K562 (cell line): ENCODE data around the gene ZDHHC8. TPM values are rescaled to one million over a fixed set of nuclear protein-coding genes. Genes with fewer than 3 reads are reported as not detected.

Experiments used
- CCNT2 ChIP-seq: IDR thresholded peaks from 2 replicates; pipeline ENCODE4 v1.6.1; 2011; ENCODE audit warnings: borderline replicate concordance, low read depth, mild to moderate bottlenecking, moderate library complexity, mixed read lengths, low read length; ENCODE audit not compliant: insufficient read length; ENCODE audit errors: extremely low read depth
- CTCF ChIP-seq, 3 experiments: IDR thresholded peaks in 2 of 3; conservative IDR thresholded peaks in 1 of 3; 2 replicates each; pipeline ENCODE4 v1.5.1; 2011 to 2012; ENCODE audit warnings: low read length in 3 of 3, mild to moderate bottlenecking in 3 of 3, control low read depth in 2 of 3, improper control_type of control experiment in 1 of 3, inconsistent platforms in 1 of 3, low read depth in 1 of 3, mixed read lengths in 1 of 3, moderate library complexity in 1 of 3; ENCODE audit not compliant: insufficient read depth in 2 of 3
- DNMT1 ChIP-seq: fragments of 450-650 bp; IDR thresholded peaks from 2 replicates; pipeline ENCODE4 v1.6.1; 2016; ENCODE audit warnings: antibody characterized with exemption, mild to moderate bottlenecking
- E2F5 ChIP-seq: sonication (generic); formaldehyde crosslinking; IDR thresholded peaks from 2 replicates; pipeline ENCODE4 v1.8.0; 2022; ENCODE audit warnings: mild to moderate bottlenecking, missing genetic modification reagents
- FOXK1 ChIP-seq: sonication (generic); formaldehyde crosslinking; IDR thresholded peaks from 2 replicates; pipeline ENCODE4 v1.8.0; 2022; ENCODE audit warnings: missing genetic modification reagents, mild to moderate bottlenecking, borderline replicate concordance
- HNRNPL ChIP-seq: fragments of 200-400 bp; formaldehyde crosslinking; IDR thresholded peaks from 2 replicates; pipeline ENCODE4 v1.6.1; 2017; ENCODE audit warnings: low read depth, mild to moderate bottlenecking, low read length
- NRF1 ChIP-seq, 2 experiments: fragments of 450-650 bp; IDR thresholded peaks in 1 of 2; conservative IDR thresholded peaks in 1 of 2; 2 replicates each; pipeline ENCODE4 v1.6.1; 2014; ENCODE audit warnings: mild to moderate bottlenecking in 2 of 2
- PHF21A ChIP-seq: fragments of 450-650 bp; IDR thresholded peaks from 2 replicates; pipeline ENCODE4 v1.6.1; 2017; ENCODE audit warnings: low read depth, borderline replicate concordance
- POLR2G ChIP-seq: fragments of 200-400 bp; formaldehyde crosslinking; IDR thresholded peaks from 2 replicates; pipeline ENCODE4 v1.6.1; 2017; ENCODE audit warnings: low read depth, mild to moderate bottlenecking, antibody characterized with exemption, low read length, moderate library complexity
- SETDB1 ChIP-seq: IDR thresholded peaks from one replicate; pipeline ENCODE4 v1.6.1; 2012; ENCODE audit warnings: low read length, control low read depth, inconsistent platforms
- THRA ChIP-seq: fragments of 450-650 bp; IDR thresholded peaks from 2 replicates; pipeline ENCODE4 v1.6.1; 2017; ENCODE audit warnings: mild to moderate bottlenecking, moderate library complexity
- YY1 ChIP-seq, 3 experiments: IDR thresholded peaks; 2 replicates each; pipeline ENCODE4 v1.6.1; 2011; ENCODE audit warnings: low read length in 2 of 3, mild to moderate bottlenecking in 2 of 3, moderate library complexity in 2 of 3, borderline replicate concordance in 1 of 3, control low read depth in 1 of 3, low read depth in 1 of 3; ENCODE audit not compliant: insufficient read depth in 3 of 3, insufficient replicate concordance in 2 of 3, control insufficient read depth in 1 of 3, insufficient read length in 1 of 3; ENCODE audit errors: extremely low read depth in 1 of 3
- ZBTB49 ChIP-seq: sonication (generic); formaldehyde crosslinking; IDR thresholded peaks from 2 replicates; pipeline ENCODE4 v1.8.0; 2022; ENCODE audit warnings: missing genetic modification reagents, mild to moderate bottlenecking, borderline replicate concordance
- ZNF280A ChIP-seq: fragments of 450-650 bp; IDR thresholded peaks from 2 replicates; pipeline ENCODE4 v1.6.1; 2018; ENCODE audit warnings: mild to moderate bottlenecking, low read depth; ENCODE audit not compliant: partially characterized antibody
- ZNF561 ChIP-seq: fragments of 450-650 bp; formaldehyde crosslinking; conservative IDR thresholded peaks from 2 replicates; pipeline ENCODE4 v1.4.0; 2020; ENCODE audit warnings: mild to moderate bottlenecking, moderate library complexity
- ZNF695 ChIP-seq: fragments of 450-650 bp; formaldehyde crosslinking; IDR thresholded peaks from 2 replicates; pipeline ENCODE4 v1.4.0; 2020; ENCODE audit warnings: mild to moderate bottlenecking, moderate library complexity
- ZNF79 ChIP-seq: fragments of 250-450 bp; sonication (Bioruptor Pico); IDR thresholded peaks from 2 replicates; pipeline ENCODE4 v1.4.0; 2020; ENCODE audit warnings: low read depth, mild to moderate bottlenecking, moderate library complexity
- polyA plus RNA-seq, 8 experiments: library from polyadenylated mRNA; depleted of rRNA in 4 of 8; stranded (reverse) in 5 of 8; unstranded in 3 of 8; fragments of >200 nt; fragmentation: Nextera tagmentation in 2 of 8; fragmentation: Illumina TruSeq in 1 of 8; extraction: Ambion mirVana in 2 of 8; extraction: Trizol in 1 of 8; gene quantifications; 2 replicates each; pipeline versions ENCODE4 v1.2.1 to v1.2.3, GENCODE V29; 2011 to 2014; ENCODE audit warnings: inconsistent platforms in 1 of 8, missing spikeins in 1 of 8
- total RNA-seq, 7 experiments: library from RNA; depleted of rRNA in 6 of 7; stranded (reverse); fragments of >200 nt in 6 of 7; fragmentation: Illumina TruSeq in 2 of 7; extraction: Trizol in 2 of 7; gene quantifications; 2 replicates each; pipeline versions ENCODE4 v1.2.1 to v1.2.3, GENCODE V29; 2011 to 2021; ENCODE audit warnings: low replicate concordance in 1 of 7

Gene ZDHHC8
- total and polyA plus RNA-seq, 9 of the 15 experiments (the other 6 are each of a cell fraction or from before 2014, with no cell fraction given), result 0.04 to 109 (median 16.4) TPM

GRCh38 chr22:20094197-20094807, 37.3 kb upstream of the ZDHHC8 start (continued):
- TF ChIP-seq HNRNPL (no peak), DNMT1 (no peak), SETDB1 (peak; percentile 27), CCNT2 (no peak), CTCF (IDR thresholded peaks at IDR 0.05 in 2 of 3, conservative IDR thresholded peaks at IDR 0.05 in 1 of 3; ENCODE audit: insufficient read depth in 2 of 3, low read depth in 1 of 3, low read length in 3 of 3) (no peak), PHF21A (no peak), YY1 (IDR thresholded peaks at IDR 0.05; ENCODE audit: borderline replicate concordance in 1 of 3, control insufficient read depth in 1 of 3, extremely low read depth in 1 of 3, insufficient read depth in 3 of 3, insufficient read length in 1 of 3, insufficient replicate concordance in 2 of 3, low read depth in 1 of 3, low read length in 2 of 3) (peak in 1 of 3 experiments; percentile 25), ZNF695 (CRISPR knock-in tag) (no peak), ZBTB49 (CRISPR knock-in tag) (no peak), ZNF280A (no peak), ZNF79 (CRISPR knock-in tag) (no peak), POLR2G (peak; percentile 70), THRA (no peak), ZNF561 (no peak), NRF1 (conservative IDR thresholded peaks at IDR 0.05 in 1 of 2, IDR thresholded peaks at IDR 0.05 in 1 of 2) (no peak), FOXK1 (no peak), E2F5 (CRISPR knock-in tag) (no peak)
